ENCODE measurements around the gene EEFSEC.

The EEFSEC gene

GRCh38 chr3:128283421-128283820 is 130.1 kb downstream of the EEFSEC start:
- in situ Hi-C loops (cut with MboI; ENCODE audit: low sequenced_read_pairs): no loop called here

DNA sequence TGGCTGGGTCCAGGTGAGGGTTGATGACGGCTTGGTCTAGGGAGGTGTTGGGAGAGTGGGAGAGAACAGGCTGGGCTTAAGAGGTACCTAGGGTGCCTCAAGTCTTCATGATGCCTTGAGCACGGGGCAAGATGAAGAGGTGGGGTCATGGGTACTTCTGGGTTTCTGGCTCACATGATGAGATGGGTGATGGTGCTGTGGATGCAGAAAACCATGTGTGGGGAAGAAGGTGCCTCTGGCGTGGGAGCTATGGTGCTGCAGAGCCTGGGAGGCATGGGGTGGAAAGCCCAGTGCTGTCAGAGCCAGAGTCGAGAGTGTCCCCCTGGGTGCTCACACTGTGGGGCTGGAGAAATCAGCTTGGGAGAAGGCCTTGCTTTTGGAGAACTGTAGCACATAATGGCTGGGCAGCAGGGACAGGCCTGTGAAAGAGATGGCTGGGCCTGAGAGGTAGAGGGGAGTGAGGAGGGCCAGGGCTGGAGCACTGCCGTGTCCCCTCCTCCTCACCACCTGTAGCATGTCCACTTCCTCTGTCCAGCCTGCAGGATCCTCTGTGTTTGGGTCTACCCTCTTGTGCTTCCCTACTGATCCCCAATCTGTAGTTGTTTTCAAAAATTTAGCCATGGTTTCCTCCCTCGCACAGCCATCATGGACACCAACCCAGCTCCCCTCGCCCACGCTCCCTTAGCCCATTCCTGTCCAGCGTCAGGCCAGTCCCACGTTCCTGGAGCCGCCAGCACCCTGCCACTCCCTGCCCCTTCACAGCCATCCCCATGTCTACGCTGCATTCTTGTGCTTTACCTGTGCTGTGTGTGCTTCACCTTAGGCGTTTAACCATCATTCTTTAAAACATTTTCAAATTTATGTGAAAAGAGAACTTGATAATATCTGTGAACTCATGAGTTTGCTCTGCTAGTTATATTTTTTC is 132.0 kb downstream of the EEFSEC start:
- in situ Hi-C loops (cut with MboI; ENCODE audit: low sequenced_read_pairs): no loop called here

DNA sequence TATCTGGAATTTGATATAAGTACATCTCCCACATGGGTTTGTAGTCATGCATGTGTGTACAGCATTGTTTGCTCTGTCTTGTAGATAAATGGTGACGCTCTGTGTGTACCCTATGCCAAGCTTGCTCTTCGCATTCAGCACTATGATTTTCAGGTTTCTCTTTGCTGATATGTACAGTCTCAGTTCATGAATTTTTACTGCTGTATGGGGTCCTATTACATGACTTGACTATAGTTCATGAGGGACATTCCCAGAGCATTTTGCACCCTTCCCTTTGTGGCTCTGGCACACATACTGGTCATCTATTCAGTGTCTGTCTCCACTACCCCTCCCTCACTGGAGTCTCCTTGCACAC is 132.7 kb downstream of the EEFSEC start:
- in situ Hi-C loops (cut with MboI; ENCODE audit: low sequenced_read_pairs): no loop called here

DNA sequence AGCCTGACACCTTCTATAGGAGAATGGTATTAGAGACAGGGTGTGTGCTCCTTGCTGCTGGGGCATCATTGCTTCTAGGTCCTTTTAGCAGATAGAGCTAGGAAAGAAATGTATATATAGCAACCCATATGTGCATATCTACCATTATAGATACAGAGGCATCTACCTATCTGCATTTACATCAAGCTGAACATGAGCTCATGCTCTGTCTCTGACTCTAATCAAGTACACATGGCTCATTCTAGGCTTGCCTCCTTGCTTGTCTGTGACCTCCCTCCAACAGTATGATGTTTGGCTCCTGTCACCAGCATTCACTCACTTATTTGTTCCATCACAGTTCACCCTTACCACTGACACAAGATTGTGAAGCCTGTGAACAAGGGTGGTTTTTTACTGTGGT is 133.4 kb downstream of the EEFSEC start:
- in situ Hi-C loops (cut with MboI; ENCODE audit: low sequenced_read_pairs): no loop called here

- in situ Hi-C loops (cut with MboI; ENCODE audit: low sequenced_read_pairs): no loop called here
Measured at GRCh38 chr3:128287216-128287615, 133.9 kb downstream of the EEFSEC start.

- in situ Hi-C loops (cut with MboI; ENCODE audit: low sequenced_read_pairs): no loop called here
Measured at GRCh38 chr3:128289534-128289933, 136.3 kb downstream of the EEFSEC start.

DNA sequence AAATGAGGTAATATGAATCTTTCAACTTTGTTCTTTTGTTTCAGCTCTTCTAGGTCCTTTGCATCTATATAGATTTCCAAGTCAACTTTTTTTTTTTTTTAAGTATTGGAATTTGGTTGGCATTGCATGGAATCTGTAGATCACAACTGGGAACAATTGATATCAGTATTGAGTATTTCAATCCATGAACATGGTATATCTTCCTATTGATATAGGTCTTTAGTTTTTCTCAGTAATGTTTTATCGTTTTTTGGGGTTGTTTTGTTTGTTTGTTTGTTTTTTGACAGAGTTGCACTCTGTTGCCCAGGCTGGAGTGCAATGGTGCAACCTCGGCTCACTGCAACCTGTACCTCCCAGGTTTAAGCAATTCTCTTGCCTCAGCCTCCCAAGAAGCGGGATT is 137.2 kb downstream of the EEFSEC start:
- in situ Hi-C loops (cut with MboI; ENCODE audit: low sequenced_read_pairs): no loop called here

DNA sequence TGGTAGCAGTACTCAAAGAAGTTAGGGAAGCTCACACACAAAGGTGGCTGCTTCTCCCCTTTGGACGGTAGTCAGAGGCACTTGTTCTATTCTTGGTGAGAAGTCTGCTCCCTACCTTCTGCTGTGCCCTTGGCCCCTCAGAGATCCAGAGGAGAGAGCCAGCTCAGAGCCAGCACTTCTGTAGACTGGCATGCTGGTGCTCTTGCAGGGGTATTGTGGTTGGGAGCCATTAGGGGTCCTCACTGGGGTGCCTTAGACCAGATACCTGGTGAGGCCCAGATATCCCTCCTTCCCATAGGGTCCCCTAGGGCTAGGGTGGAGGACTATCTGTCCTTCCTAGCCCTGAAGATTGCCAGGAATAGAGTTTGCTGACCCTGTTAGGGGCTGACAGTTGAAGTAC is 140.6 kb downstream of the EEFSEC start:
- in situ Hi-C loops (cut with MboI; ENCODE audit: low sequenced_read_pairs): no loop called here

DNA sequence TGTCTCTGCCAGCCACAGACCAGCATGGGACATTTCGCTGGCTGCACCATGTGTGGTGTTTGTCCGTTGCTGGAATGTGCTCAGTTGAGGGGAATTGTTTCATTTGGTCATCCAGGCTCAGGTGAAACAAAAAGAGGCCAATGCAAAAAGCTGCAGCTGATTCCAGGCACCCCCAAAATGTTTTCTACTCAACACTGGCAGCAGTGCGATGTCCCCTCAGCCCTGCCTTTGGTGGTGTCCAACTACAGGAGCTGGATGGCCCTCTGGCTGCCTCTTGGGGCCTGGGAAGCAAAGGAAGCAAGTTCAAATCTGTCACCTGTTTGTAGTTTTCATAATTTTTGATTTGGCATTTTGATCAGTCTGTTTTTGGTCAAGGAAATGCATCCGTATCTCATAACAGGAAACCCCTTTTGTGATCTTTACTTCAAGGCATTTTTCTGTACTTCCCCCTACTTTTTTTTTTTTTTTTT is 141.8 kb downstream of the EEFSEC start:
- in situ Hi-C loops (cut with MboI; ENCODE audit: low sequenced_read_pairs): no loop called here

DNA sequence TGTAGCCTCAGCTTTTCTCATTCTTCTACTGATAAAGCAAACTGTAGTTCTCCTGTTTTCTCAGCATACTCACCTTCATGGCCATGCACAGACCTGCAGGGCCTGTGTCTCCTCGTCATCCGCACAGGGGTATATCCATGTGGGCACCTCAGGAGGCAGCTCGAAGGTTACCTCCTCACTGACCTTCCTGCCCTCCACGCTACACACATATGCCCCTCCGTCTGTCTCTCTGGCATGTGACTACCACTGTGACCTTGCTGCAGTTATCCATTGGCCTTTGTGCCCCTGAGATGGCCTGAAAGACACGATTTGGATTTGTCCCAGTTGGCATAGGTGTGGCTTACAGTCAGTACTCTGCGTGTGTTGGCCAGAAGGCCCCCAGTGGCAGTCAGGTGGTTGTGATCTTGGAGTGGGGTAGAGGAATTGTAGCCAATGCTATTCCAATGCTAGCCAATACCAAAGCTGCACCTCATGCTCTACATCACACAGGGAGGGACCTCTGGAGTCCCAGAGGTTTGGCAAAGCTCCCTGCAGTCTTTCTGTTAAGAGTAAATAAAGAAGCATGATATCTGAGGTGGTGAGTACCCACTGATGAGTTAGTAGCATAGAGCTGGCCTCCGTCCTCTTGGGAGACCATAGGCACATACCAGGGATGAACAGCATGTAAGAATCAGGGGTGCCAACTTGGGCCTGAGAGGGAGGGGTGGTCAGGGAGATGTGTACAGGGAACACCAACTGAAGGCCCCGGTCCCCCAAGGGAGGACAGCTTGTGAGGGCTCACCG is 143.4 kb downstream of the EEFSEC start:
- in situ Hi-C loops (cut with MboI; ENCODE audit: low sequenced_read_pairs): no loop called here

GRCh38 chr3:128297401-128298138 is 144.3 kb downstream of the EEFSEC start:
- in situ Hi-C loops (cut with MboI; ENCODE audit: low sequenced_read_pairs): no loop called here

DNA sequence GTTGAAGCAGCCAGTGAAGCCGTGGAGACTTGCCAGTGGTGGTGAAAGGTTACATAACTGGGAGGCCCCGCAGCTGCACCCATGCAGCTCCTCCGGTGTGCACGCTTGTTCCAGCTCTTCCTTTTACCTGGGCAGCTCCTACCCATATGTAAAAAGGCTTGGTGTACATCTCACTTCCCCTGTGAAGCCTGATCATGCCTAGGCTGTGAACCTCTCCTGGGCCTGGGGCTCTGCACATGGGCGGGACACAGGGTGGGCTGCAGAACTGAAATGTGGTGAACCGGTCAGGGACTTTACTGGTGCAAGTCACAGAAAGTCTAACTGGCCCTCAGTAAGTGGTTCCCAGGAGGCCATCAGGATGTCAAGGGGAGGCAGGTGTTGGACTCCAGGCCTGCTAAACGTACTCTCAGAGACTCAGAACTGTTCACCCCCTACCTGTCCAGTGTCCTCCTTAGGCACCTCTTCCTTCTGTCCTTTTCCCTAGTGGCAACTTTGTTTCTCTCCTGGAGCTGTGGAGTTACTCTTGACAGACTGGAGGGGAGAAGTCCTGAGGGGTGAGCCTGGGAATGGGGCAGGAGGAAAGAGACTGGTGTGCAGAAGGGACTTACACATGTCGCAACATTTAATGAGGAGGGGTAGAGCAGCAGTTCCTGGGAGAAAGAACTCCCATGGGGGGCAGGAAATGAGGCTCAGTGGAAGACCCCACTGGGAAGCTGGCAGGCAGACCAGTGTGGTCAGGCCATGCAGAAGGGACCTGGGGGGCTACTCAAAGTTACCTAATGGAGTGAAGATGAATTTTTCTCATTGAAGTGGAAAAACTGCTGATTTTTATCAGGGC is 148.1 kb downstream of the EEFSEC start:
- in situ Hi-C loops (cut with MboI; ENCODE audit: low sequenced_read_pairs): no loop called here

- in situ Hi-C loops (cut with MboI; ENCODE audit: low sequenced_read_pairs): no loop called here
Measured at GRCh38 chr3:128306481-128306880, 153.2 kb downstream of the EEFSEC start.

DNA sequence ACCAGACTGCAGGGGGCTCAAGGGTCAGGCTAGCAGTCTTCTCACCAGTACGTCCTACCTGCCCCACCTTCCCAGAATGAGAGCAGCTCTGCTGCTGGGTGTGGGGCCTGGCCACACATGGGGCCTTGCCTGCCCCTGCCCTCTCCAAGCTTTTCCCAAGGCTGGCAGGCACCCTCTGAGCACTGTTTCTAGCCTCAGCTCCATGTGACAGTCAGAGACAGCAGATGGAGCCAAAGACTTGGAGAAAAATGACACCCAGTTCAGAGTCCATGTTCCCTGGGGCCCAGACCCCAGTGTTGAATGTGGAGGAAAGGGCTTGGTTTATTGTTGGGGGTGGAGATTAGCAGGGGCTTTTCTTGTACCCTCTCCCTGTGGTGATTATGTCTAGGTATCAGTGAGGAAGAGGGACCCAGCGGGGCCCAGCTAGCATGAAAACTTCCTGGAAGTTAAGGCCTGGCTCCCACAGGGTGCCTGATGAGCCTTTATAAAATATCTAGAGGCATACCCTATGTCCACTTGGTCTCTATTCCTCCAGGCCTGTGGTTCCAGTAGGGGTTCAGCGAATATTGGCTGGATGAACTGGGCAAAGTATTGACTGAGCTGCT is 153.8 kb downstream of the EEFSEC start:
- in situ Hi-C loops (cut with MboI; ENCODE audit: low sequenced_read_pairs): no loop called here

DNA sequence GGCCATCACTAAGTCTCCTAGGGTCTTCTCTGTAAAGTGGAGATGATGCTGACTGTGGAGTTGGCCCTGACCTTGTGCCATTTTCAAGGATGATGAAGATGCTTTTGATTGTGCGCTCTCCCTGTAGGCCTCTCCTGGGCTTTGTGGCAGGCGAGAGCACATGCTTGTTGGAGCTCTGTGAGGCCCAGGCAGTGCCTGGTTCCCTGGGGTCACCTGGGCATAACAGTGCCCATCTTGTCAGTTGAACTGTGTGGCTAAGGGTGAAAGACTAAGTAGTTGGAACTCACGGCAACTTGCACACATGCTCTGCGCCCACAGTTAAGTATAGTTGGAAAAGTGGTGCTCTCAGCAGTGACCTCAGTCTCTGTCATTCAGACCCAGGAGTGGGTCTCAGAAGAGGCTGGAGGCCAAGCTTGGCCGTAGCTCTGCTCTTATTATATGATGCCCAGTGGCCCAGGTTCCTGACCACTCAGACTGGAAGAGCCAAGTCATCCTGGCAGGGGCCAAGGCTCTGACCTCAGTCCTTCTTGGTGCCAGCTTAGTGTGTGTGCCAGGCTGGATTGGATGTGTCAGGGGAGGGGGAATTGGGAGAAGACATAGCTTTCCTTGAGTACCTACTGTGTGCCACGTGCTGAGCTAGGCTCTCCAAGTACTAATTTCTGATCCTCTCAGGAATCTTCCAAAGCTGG is 154.6 kb downstream of the EEFSEC start:
- in situ Hi-C loops (cut with MboI; ENCODE audit: low sequenced_read_pairs): no loop called here

- in situ Hi-C loops (cut with MboI; ENCODE audit: low sequenced_read_pairs): no loop called here
Measured at GRCh38 chr3:128309026-128309425, 155.7 kb downstream of the EEFSEC start.

- in situ Hi-C loops (cut with MboI; ENCODE audit: low sequenced_read_pairs): no loop called here
Measured at GRCh38 chr3:128310286-128311058, 157.2 kb downstream of the EEFSEC start.

DNA sequence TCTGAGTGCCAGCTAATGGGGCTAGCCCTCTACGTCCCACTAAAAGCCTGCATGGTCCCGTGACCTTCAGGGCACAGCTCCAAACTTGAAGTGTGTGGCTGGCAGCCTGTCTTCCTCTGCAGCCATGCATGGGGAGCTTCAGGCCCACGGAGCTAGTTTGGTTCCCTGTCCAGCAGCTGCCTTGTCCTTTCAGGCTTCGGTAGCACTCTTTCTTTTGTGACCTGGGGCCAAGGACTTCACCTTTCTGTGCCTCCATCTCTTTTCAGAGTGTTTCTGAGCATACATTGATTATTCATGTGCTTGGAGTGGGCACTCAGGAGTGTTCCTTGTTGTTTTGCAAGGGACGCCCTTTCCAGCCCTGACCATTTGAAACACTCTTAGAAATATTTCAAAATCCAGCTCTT is 158.2 kb downstream of the EEFSEC start:
- in situ Hi-C loops (cut with MboI; ENCODE audit: low sequenced_read_pairs): no loop called here

GRCh38 chr3:128312271-128312670 is 159.0 kb downstream of the EEFSEC start:
- in situ Hi-C loops (cut with MboI; ENCODE audit: low sequenced_read_pairs): no loop called here

Data from hTERT RPE-1 (cell line).